Measurements from ENCODE around the gene ACLY.
"Not testable (repeated sequence)": the region's sequence is repeated elsewhere in the genome, so short reads cannot be mapped to it uniquely, and the experiment has no call there.

Gene ACLY

DNA sequence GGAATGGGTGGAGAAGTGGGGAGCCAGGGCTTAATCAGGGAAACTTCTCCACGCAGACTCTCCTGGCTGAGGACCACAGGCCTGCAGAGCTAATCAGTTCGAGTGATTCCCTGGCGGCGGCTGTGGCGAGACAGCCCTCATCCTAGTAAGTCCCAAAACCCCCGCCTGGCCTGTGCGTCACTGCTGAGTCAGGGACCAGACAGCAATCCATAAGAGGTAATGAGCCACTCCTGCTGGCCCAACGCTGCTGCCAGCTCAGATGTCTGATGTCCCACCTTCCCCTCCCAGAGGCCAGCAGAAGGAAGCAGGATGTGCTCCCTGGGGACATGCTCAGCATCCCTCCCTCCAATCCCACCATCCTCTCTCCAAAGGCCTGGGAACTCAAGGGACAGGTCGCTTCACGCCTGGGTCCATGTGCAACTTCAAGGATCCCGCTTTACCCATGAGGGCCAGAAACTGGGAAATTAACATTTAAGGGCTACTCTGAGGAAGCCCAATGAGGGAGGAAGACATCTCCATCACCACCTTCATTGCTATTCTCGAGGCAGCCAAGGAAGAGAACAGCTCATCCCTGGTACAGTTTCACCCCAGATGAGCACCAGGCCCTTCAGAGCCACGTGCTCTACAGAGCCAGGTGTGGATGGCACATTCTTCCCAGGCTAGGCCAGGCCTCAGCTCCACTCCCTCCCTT is 7.9 kb downstream of the ACLY start:
- DNase-seq (ENCODE audit: low read depth) = no peak

DNA sequence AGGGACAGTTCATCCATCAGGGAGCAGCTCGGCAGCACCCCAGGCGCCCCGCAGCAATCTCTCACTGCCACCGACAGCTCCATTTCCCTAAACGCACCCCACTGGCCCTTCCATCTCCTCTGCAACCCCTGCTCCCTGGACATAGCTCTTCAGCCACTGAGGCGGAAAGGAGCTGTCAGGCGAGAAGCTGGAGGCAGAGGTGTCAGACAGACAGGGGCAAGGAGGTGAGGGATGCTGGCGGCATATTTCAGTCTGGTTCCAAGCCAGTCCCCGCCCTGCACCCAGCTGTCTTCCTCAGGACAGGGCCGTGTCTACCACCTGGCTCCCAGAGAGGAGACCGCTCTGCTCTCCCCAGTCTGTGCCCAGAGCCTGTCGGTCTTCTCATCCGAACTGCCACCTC is 9.7 kb downstream of the ACLY start:
- DNase-seq (ENCODE audit: low read depth) = no peak

DNA sequence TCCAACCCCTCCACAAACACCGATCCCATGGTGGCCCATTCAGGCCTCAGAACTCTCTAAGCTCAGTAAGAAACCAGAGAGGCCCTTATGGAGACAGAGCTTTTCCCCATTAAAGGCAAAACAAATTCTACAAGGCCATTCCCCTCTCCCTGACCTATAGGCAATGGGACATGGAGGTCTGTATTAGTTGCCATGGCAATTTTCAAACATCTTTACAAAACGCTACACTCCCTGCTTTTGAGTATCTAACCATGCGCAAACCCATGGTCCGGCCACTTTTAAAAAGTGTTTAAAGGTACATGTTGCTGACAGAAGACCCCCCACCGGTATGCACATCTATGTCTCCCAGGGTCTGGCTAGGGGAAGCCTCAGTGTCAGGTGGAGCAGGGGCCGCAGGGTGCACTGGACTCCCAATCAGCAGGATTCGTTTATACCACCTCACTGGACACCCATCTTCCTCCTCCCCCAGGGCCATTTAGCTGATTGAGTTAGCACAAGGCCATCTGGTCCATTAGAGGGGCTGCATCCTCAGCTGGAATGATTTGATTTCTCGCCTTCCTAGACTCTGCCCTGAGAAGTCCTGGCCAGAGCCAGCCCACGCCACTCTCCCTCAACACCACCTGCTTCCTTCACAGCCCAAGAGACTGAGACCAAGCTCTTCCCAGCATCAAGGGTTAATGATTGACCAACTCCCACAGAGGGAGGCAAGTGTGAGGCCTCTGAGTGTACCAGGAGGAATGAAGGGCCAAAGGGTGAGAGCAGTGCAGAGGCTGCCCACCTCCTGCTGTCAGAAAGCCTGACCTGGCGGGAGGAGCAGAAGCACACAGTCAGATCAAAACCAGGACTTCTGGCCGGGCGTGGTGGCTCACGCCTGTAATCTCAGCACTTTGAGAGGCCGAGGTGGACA is 10.9 kb downstream of the ACLY start:
- no peak for DNase-seq (ENCODE audit: low read depth)

DNA sequence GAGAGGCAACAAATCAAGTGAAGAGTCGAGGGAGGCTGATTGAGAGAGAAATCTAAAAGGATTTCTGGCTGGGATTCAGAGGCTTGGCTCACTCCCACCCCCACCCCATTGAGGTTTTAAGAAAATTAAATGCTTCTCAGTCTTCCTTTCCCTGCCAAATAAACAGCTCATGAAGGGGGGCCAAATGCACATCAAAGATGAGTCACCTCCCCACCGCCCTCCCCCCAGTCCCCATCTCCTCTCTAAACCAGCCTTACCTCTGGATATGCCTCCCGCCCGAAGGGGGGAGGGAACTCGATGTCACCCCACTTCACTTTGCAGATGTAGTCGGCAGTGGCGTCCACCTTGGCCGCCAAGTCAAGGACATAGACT is 11.6 kb downstream of the ACLY start:
- no peak for DNase-seq (ENCODE audit: low read depth)

DNA sequence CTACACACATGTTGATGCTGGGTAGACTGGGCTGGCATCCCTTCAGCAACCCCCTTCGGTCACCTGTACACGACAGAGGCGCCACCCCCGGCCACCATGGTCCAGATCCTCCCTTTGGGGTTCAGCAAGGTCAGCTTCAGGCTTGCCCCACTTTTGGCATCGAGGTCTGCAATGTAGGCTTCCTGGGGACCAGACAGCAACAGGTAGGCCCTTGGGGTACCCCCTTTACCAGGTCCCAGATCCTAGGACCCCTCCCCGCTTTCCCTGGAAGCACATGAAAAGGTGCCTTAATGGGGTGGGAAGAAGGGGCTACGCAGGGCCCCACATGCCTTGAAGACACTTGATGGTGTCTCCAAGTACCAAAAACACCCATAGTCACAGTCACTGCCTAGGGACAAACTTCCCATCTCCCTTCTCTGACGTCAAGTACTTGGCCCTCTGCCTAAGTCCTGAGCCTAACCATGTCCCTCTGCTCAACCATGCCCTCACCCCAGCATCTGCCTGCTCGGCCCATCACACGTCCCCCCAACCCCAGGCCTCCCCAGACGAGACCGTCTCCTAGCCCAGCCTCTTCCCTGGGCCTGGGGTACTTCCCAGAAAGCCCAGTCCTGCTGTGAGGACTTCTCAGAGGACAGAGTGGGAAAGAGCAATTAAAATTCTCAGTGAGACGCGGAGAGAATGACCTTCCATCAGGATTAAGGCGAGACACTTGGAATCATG is 12.1 kb downstream of the ACLY start:
- DNase-seq (ENCODE audit: low read depth) = no peak

DNA sequence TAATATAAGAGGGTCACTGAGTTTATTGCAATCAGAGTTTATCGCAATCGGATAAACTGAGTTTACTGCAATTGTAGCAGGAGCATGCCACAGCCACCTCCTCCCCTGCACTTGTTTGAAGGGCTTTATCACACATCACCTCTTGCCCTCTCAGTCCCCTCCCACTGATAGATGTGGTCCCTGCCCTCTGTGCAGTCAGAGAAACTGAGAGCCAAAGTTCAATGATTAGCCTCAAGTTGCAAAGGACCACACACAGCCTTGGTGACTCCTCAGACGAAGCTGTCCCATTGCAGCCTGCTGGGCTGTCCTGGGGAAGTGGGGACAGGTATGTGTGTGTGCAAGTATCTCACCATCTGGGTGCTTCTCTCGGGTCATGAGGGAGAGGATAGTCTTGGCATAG is 13.6 kb downstream of the ACLY start:
- no peak for DNase-seq (ENCODE audit: low read depth)

DNA sequence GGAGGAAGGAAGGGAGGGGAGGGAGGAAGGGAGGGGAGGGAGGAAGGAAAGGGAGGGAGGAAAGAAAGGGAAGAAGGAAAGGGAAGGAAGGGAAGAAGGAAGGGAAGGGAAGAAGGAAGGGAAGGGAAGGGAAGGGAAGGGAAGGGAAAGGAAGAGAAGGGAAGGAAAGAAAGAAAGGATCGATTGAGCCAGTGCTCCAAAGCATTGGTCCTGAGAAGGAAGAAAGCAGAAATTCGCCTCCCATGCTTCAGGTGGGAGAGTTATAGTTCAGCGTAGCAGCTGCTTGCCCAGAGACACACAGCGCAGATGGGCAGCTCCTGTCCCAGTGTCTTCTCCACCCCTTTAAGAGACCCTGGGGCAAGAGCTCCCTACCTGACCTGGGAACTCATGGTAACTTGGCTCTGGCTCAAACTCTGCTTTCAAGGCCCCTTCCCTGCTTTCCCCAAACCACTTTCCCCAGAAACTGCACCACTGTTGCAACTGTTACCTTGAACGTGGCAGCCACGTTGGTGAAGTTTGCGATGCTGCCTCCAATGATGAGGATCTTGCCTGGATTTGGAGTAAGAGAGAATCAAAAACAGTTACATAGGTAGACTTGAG is 14.4 kb downstream of the ACLY start:
- no peak for DNase-seq (ENCODE audit: low read depth)

DNA sequence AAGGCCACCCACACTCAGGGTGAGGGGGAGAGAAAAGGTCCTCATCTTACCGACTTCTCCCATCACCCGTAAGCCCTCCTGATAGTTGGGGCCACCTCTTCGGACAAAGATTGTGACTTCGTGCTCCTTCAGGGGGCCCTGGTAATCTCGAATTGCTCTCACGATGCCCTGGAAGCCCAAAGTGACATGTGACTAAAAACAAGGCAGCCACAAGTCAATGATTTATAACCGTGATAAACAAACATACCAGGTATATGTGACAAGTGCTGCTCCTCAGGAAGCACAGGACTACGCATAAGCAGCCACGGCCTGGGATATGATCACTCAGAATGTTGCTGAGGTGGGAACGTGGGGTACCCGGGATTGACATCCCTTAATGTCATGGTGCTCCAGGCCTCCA is 17.1 kb downstream of the ACLY start:
- no peak for DNase-seq (ENCODE audit: low read depth)

DNA sequence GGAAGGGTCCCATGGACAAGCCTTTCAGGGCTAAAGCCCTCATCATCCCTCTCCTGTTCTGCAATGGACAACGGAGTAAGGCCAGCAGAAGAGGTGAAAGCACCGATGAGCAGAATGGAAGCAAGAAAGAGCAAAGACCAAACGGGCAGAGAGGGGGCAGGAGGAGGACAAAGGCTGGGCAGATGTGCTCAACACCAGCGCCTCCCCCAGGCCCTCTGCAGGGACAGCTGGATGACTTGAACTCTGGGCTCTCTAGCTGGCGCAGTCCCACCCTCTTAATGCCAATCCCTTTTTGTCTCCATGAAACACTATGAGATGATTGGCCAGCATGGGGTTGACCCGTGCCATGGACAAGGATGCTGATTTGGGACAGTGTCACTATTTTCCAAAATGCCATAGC is 22.0 kb downstream of the ACLY start:
- no peak for DNase-seq (ENCODE audit: low read depth)

DNA sequence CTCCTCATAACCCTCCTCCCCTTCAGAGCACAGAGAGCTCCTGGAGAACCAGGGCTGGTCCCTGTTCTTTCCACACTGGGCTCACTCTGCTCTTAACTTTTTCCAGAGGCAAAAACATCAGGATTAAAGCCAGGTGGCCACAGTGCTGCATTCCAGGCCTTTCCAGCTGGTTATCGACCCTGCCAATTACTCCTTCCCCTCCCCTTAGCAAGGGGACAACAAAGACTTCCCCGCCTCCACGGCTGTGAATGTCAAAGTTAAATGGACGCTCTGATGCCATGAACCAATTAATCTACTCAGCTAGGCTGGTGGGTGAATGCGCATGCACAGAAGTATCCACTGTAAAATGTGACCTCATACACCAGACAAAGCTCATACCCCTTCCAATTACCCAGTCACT is 23.1 kb downstream of the ACLY start:
- DNase-seq (ENCODE audit: low read depth) = no peak

DNA sequence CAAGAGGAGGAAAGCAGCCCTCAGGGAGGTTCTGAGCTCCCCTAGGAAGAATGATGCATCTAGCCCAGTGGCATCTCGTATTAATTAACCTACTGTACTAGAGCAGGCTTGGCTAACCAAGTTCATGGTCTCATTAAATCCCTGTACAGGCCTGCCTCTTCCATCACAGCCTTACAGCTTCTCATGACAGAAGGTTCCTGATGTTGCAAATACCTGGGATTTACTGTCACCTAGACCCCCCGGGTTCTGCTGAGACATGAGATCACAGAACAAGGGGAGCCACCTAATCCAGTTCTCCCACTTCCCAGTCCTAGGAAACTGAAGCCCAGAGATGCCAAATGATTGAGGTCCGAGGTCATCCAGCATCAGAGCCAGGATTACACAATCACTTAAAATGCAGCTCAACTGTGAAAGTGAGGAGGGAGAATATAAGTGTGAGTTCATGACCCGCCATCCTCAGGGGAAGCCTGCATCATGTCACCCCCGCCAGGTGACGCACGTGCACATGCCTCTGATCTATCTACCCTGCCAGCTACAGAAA is 23.9 kb downstream of the ACLY start:
- DNase-seq (ENCODE audit: low read depth) = no peak

DNA sequence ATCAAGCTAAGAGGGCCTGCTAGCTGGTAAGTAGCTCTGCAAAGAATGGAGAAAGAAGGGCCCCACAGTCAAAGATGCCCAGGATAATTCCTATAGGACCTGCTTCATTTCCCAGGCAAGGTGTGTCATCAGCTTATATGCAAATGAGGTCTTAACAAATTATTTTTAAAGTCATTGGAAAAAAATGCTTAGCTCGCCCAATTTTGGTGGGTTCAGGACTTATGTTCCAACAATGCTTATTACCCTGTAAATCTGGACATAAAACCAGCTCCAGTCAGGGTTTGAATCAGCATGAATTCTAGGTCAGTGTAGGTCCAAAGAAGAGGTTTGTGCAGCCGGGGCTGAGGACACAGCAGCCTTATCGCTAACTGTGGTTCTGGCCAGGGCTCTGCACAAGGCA is 25.4 kb downstream of the ACLY start:
- DNase-seq (ENCODE audit: low read depth) = no peak

DNA sequence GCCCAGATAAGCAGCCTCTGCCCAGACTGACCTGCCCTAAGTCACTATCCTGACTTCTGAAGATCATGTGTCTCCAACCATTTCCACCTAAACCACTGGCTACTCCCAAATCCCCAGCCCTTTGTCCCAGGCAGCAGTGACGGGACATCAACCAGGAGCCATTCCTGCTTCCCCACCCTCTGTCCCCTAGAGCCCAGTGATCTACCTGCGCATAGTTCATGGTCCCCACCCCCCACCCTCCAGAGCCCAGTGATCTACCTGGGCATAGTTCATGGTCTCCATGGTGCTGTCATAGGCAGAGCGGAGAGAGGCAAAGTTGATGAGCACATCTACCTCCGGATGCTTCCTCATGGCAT is 26.8 kb downstream of the ACLY start:
- DNase-seq (ENCODE audit: low read depth) = no peak

DNA sequence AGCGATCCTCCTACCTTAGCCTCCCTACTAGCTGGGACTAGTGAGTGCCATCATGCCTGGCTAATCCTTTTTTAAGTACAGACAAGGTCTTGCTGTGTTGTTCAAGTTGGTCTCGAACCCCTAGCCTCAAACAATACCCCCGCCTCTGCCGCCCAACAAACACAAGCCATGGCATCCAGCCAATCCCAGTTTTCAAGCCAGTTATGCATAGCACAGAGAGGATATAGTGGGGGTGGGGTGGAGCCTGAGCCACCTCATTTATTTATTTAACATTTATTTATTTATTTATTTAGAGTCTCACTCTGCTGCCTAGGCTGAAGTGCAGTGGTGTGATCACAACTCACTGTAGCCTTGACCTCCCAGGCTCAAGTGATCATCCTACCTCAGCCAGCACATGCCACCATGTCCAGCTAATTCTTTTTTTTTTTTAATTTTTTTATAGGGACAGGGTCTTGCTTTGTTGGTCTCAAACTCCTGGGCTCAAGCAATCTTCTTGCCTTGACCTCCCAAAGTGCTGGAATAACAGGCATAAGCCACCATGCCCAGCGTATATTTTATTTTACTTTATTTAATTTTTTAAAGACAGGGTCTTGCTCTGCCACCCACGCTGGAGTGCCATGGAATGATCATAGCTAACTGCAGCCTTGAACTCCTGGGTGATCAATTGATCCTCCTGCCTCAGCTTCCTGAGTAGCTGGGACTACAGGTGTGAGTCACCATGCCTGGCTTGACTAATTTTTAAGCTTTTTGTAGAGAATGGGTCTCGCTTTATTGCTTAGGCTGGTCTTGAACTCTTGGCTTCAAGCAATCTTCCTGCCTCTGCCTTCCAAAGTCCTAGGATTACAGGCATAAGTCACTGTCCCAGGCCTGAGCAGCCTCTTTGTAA is 27.4 kb downstream of the ACLY start:
- DNase-seq (ENCODE audit: low read depth) = no peak

DNA sequence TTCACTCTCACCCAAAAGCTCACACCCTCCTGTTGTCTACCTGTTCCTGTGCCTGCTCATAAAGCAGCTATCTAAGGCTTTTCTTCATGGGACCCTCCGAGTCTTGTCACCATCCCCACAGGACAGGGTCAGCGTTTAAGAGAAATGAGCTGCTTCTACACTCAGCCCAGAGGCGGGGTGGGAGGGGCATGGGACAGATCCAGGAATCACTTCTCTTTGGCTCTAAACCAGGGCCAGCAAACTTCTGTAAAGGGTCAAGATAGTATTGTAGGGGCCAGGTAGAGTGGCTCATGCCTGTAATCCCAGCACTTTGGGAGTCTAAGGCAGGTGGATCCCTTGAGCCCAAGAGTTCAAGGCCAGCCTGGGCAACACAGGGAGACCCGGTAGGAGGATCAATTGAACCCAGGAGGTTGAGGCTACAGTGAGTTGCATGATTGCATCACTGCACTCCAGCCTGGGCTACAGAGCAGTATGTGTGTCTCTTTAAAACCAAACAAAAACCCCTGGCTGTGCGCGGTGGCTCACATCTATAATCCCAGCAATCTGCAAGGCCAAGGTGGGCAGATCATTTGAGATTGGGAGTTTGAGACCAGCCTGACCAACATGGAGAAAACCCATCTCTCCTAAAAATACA is 30.3 kb downstream of the ACLY start:
- no peak for DNase-seq (ENCODE audit: low read depth)

DNA sequence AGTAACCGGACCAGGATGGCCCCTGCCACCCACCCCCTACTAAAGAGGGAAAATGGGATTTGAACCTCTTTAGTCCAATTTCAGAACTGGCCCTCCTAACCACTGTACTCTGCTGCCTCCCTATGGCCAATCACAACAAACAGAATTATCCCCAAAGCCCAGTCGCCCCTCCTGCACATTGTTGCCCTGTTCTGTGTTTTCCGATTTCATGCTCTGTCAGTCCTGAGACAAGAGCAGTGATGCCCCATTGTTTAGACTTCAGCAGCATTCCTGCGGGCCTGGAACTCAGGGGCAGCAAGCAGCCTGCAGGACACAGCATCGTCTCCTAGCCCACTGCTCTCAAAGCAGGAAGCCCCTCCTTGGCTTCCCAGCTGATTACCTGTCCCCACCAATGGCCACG is 33.0 kb downstream of the ACLY start:
- no peak for DNase-seq (ENCODE audit: low read depth)

DNA sequence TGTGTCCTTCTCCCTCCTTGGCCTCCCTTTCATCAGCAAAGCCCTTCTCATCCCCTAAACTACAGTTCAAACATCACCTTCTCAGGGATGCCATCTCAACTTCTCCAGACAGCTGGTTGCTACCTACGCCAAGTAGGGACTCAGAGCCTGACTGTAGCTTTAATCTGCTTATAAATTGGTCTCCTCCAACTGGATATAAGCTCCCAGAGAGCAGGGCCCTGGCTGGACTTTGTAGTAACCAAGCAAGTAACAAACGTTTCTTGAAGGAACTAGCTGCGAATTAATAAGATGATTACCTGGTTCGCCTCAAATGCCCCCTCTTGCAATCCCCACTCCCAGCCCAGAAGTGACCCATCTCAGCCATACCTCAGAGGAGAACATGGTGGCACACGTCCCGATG is 36.0 kb downstream of the ACLY start:
- no peak for DNase-seq (ENCODE audit: low read depth)

DNA sequence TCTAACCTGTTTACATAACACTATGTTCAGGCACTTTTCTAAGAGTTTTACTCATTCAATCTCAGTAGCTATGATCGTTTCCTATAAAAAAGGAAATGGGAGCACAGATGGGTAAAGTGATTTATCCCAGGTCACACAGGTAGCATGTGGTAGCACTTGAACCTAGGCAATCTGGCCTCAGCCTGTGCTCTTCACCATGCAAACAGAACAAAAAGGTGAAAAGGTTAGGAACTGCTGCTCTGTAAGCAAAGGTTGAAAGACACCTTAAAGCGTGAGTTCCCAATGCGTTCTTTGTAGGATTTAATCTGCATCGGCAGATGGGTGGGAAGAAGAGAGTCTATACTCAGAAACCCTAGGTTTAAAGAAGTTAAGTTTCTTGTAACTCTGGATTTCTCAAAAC is 38.6 kb downstream of the ACLY start:
- no peak for DNase-seq (ENCODE audit: low read depth)

DNA sequence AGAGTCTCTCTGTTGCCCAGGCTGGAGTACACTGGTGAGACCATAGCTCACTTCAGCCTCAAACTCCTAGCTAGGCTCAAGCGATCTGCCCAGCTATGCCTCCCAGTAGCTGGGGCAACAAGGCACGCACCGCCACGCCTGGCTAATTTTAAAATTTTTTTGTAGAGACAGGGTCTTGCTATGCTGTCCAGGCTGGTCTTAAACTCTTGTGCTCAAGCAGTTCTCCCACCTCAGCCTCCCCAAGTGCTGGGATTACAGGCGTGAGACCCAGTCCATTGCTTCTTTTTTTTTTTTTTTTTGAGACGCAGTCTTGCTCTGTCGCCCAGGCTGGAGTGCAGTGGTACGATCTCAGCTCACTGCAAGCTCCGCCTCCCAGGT is 44.5 kb downstream of the ACLY start:
- DNase-seq (ENCODE audit: low read depth) = not testable (repeated sequence)

DNA sequence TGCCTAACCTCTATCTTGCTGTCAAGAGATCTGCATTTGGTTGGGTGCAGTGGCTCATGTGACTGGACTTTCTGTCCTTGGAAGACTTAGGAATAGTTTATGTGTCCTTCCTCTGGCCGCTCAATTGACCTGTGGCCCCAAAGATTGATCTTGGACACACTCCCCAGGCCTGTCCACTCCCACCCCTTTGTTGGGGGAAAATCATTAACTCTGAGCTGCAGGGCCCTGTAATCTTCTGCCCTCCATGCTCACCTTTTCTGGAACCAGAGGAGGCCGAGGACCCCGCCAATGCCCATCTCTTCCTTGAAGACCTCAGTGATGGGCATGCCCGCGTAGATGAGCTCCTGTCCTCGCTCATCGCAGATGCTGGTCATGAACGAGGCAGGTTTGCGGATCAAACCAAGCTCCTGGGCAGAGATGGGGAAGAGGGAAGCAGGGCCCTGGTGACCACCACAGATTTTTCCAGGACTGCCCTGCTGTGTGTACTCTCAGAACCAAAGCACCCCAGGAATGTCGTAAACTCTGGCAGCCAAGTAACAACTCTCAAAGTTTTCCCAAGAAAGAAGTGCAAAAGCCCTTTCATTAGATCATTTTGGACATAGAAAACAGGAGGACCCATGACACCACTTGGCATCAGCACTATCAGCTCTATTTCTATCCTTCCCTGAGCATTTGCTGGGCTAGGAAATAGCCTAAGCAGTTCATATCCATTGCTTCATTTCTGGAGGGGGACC is 45.0 kb downstream of the ACLY start:
- no peak for DNase-seq (ENCODE audit: low read depth)

Data from stimulated activated CD8-positive, alpha-beta memory T cell treated with anti-CD3 and anti-CD28 coated beads, Interleukin-15, amount 100 ng/mL, for 1 hour (primary cell).